OCI-LY1 (cell line): ENCODE measurements around the gene ZZZ3.

ENCODE experiments used
- CTCF ChIP-seq: fragments of 200-600 bp; sonication (generic), shearing (Covaris generic); IDR thresholded peaks from 2 replicates; pipeline ENCODE4 v1.5.1; 2017; ENCODE audit warnings: mild to moderate bottlenecking, antibody characterized with exemption, low read length, moderate library complexity, mixed read lengths
- EZH2 ChIP-seq: fragments of 200-600 bp; sonication (generic), shearing (Covaris generic); IDR thresholded peaks from 2 replicates; pipeline ENCODE4 v1.8.0; 2017; ENCODE audit warnings: borderline replicate concordance, mixed run types, mild to moderate bottlenecking, antibody characterized with exemption, low read length, moderate library complexity, mixed read lengths

- TF ChIP-seq CTCF (no peak), EZH2 (no peak)
These were observed 43.4 kb downstream of the ZZZ3 start for GRCh38 chr1:77639056-77639455.
